HTERT RPE-1 (cell line): ENCODE measurements around the gene INTS3.
"Not testable (repeated sequence)": the region's sequence is repeated elsewhere in the genome, so short reads cannot be mapped to it uniquely, and the experiment has no call there.

Source experiments
- in situ Hi-C: fragments of 300-500 bp; cut with MboI; formaldehyde crosslinking; loops from 4 replicates; pipeline ENCODE4 v1.14.3; 2020; ENCODE audit warnings: low sequenced_read_pairs

INTS3 gene

DNA sequence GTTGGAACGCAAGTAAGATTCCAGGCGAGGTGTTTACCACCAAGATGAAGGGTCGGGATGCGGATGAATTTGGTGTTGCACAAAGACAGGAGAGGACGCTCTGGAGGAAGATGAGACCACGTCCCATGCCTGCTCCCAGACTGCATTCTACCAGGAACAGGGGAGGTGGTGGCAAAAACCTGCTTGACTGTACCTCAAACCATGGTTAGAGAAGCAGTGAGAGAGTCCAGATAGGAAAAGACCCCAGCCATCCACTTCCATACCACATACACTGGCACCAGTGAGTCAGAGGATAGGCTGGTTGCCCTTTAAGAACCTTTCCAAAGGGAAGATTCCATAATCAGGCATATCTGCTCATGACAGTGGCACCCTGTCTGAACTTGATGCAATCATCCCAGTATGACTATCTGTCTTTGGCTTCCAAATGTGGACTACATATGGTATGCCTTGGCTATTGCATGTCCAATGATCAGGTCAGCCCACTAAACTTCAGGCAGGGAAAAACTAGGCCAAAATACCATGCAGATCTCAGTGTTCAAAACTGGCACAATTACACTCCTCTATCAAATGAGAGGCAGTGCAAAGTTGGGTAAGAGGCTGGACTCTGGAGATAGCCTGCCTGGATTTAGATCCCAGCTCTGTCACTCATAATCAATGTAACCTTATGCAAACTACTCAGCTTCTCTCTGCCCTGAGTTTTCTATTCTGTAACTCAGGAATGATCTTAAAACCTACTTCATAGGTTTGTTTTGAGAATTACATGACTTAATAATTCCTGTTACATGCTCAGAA is 28.7 kb upstream of the INTS3 start:
- in situ Hi-C loops = no loop called here

DNA sequence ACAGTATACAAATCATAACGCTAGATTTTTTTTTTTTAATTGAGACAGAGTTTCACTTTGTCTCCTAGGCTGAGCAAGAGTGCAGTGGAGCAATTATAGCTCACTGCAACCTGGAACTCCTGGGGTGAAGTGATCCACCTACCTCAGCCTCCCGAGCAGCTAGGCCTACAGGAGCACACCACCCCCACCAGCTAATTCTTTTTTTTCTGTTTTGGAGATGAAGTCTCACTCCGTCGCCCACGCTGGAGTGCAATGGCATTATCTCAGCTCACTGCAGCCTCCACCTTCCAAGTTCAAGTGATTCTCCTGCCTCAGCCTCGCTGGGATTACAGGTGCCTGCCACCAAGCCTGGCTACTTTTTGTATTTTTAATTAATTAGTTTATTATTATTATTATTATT is 28.1 kb upstream of the INTS3 start:
- in situ Hi-C loops = no loop called here

- in situ Hi-C loops = no loop called here
Measured at GRCh38 chr1:153705484-153705883, 22.4 kb upstream of the INTS3 start.

DNA sequence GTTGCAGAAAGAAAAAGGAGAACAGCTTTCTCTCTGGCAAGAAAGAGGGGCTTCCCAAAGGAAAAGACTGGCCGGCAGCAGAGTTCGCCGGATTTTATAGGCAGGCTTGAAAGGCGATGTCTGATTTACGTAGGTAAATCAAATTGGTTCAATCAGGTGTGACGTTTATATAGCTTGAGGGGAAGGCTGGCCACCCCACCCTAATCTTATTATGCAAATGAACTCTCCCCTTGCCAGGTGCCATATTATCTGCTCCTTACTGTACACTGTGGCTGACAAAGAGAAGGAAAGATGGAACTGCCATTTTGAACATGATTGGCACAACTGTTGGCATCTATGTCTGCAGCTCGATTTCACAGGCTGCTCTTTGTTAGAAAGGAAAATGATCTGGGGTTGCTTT is 16.8 kb upstream of the INTS3 start:
- in situ Hi-C loops = no loop called here

DNA sequence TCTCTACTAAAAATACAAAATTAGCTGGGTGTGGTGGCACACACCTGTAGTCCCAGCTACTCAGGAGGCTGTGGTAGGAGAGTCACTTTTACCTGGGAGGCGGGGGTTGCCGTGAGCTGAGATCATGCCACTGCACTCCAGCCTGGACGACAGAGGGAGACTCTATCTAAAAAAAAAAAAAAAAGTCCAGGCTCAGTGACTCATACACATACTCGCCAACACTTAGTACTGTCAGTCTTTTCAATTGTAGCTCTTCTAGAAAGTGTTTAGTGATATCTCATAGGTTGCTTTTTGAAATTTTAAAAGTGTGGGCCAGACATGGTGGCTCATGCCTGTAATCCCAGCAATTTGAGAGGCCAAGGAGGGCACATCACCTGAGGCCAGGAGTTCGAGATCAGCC is 11.6 kb upstream of the INTS3 start:
- in situ Hi-C loops = not testable (repeated sequence)

DNA sequence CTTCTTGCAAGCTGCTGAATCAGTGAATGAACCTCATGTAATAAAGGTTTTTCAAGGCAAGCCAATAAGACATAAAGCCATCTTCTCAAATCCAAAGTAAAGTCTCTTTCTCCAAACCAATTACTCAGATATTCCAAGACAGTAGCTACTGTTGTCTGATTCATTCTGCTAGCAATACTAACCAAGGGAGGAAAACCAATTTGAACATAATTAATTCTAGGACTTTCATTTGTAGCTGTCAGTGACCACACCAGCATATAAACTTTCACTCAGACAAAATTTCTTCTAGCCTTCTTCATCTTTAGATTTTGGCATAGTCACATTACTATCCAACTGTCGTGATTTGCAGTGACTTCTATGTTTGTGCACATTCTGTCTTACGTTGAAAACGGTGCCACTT is 10.5 kb upstream of the INTS3 start:
- in situ Hi-C loops = no loop called here

DNA sequence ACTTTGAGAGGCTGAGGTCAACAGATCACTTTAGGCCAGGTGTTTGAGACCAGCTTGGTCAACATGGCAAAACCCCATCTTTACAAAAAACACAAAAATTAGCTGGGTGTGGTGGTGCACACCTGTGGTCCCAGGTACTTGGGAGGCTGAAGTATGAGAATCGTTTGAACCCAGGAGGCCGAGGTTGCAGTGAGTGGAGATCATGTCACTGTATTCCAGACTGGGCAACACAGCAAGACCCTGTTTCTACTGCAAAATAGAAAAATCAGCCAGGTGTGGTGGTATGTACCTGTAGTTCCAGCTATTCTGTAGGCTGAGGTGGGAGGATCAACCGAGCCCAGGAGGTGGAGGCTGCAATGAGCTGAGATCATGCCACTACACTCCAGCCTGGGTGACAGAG is 4.2 kb upstream of the INTS3 start:
- in situ Hi-C loops = no loop called here

DNA sequence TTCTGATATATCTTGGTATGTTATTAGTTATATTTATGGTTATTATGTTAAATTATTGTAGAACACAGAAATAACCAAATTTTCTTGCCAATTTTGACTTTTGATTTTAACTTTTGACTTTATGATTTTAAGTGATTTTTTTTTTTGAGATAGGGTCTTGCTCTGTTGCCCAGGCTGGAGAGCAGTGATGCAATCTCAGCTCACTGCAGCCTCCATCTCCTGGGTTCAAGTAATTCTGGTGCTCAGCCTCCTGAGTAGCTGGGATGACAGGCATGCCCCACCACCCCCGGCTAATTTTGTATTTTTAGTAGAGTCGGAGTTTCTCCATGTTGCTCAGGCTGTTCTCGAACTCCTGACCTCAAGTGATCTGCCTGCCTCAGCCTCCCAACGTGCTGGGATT is 3.2 kb upstream of the INTS3 start:
- in situ Hi-C loops = not testable (repeated sequence)

DNA sequence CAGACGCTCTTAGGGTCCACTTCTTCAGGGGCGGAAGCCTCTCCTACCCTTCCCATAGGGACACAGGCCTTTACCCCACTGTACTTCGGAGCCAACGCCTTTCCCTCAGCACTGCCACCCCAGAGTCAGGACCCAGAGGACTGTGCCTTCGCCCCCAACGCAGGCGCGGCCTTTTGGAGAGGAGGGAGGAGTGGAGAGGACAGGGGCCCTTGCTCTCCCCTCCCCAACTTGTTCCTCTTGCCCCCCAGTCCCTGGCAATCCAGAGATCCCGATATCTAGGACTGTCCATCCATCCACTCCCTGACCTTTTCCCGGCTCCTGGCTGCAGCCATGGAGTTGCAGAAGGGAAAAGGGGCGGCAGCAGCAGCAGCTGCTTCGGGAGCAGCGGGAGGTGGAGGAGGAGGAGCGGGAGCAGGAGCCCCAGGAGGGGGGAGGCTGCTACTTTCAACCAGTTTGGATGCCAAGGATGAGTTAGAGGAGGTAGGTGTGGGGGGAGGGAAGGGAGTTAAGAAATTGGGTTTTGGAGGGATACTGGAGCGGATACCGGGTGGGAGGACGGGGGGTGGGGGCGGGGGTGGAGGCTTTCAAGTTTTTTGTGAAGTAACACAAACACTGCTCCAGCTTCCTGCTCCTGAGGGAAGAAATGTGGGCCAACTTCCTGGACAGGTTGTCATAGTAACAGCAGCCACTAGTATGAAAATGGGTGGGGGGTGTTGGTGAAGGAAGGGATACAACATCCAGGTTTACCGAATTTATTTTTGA is 636 bp downstream of the INTS3 start:
- in situ Hi-C loops = no loop called here

DNA sequence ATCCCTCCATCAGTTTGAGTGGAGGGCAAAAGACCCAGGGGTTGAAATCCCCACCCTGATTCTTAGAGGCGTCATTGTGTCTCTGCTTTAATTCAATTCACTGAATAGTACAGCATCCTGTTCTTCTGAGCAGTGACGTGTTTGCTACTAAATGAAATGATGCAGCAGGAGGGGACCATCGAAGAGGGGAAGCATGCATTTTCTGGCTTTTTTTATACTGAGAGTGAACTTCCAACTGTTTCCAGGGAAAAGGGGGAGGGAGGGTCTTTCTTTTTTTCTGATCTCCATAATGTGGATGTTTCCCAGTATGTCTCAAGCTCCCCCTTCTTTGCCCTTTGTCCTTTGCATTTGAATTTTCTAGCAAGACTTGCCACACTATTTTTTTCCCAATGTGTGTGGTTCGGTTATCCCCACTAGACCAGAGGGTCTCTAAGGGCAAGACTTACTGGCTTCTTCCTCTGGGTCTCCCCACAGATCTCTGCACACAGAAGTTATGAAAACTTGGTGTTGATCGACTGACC is 2.7 kb downstream of the INTS3 start:
- in situ Hi-C loops = no loop called here

DNA sequence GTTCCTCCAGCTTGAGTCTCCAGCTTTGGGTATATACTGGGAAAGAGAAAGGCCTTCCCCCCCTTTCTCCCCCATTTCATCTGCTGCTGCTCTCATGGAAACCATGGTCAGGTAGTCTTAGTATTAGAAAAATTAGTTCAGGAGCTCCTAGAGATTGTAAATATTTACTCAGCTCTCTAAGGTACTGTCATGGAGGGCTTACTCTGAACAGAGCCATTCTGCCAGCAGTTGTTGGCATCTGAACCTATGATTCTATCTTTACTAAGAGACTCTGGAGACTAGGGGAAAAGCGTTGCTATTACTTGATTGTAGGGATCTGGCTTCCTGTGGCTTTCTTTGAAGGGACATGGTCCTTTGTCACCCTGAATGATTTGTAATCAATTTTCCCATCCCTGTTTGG is 6.1 kb downstream of the INTS3 start:
- in situ Hi-C loops = no loop called here

GRCh38 chr1:153734396-153735089 is 6.7 kb downstream of the INTS3 start:
- in situ Hi-C loops = no loop called here

- in situ Hi-C loops = no loop called here
Measured at GRCh38 chr1:153735090-153735420, 7.2 kb downstream of the INTS3 start.

DNA sequence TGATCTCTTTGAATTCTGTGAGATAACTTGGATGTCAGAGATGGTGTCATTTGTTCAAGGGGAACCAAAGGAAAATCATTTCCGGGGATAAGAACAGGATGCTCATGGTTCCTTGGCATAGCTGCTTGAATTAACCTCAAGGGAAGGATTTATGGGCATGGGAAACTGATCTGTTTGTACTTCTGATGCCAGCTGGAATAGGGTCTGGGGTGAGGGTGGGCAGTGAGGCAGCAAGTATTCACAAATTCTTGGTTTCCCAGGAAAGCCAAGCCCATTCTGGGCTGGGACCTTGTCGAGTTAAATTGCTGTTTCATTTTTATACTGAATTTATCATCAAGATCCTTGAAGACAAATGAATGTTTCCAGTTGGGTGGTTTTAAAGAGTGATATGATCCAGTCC is 14.1 kb downstream of the INTS3 start:
- in situ Hi-C loops = no loop called here

- in situ Hi-C loops = no loop called here
Measured at GRCh38 chr1:153742411-153743142, 14.7 kb downstream of the INTS3 start.

GRCh38 chr1:153745417-153745816 is 17.6 kb downstream of the INTS3 start:
- in situ Hi-C loops = no loop called here

DNA sequence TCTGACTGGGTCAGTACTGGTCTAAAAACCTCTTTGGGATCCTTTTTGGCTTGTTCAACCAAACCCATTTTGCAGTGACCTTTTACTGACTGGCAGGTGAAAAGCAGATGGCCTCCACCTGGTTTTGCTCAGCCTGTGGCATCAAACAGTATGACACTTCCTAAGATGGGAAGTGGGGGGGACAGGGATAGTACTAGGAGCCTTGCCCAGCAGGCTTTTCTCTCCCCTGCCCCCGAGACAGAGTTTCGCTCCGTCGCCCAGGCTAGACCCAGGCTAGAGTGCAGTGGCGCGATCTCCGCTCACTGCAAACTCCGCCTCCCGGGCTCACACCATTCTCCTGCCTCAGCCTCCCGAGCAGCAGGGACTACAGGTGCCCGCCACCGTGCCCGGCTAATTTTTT is 18.3 kb downstream of the INTS3 start:
- in situ Hi-C loops = no loop called here

DNA sequence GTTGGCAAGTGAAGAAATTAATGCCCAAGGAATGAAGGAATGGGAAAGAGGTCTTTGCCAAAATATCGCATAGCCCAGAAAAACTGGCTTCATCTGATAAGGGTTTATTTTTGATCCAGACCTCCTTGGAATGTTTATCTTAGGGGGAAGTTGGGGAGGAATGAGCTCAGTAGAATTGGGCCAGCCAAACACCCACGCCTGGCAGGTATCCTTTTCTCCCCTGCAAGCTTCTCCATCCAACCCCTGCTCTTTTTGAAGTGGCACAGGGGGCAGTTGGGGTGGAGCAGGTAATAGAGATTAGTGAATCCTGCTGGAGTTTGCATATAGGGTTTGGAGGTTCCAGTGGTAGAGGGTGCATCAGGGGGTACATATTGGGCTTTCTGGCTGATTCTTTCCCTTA is 21.1 kb downstream of the INTS3 start:
- in situ Hi-C loops = no loop called here

GRCh38 chr1:153749408-153750005 is 21.7 kb downstream of the INTS3 start:
- in situ Hi-C loops = no loop called here
